HG02973 (cell line): Measurements from ENCODE around the gene ABI1.
A peak's percentile ranks its signal among the peaks of the same experiment; 100 is the strongest.

Experiments used
- ATAC-seq: cut with Tn5 transposase; IDR thresholded peaks from one replicate; pipeline ENCODE4 v1.9.1; 2021; ENCODE audit warnings: moderate library complexity; ENCODE audit not compliant: unreplicated experiment

Gene ABI1

GRCh38 chr10:26776258-26776657 lies 84.5 kb downstream of the ABI1 start:
- no peak for ATAC-seq

GRCh38 chr10:26773633-26774032 lies 87.1 kb downstream of the ABI1 start:
- no peak for ATAC-seq

GRCh38 chr10:26770069-26770468 lies 90.7 kb downstream of the ABI1 start:
- no peak for ATAC-seq

GRCh38 chr10:26765549-26765948 lies 95.2 kb downstream of the ABI1 start:
- ATAC-seq = no peak

- ATAC-seq = no peak
Observed at GRCh38 chr10:26759008-26759407, 101.8 kb downstream of the ABI1 start.

- ATAC-seq = peak; percentile 93
Observed at GRCh38 chr10:26755443-26755903, 105.3 kb downstream of the ABI1 start.

- no peak for ATAC-seq
Observed at GRCh38 chr10:26746061-26746460, 114.7 kb downstream of the ABI1 start.

- ATAC-seq = no peak
Observed at GRCh38 chr10:26743841-26744240, 116.9 kb downstream of the ABI1 start.

- no peak for ATAC-seq
Observed at GRCh38 chr10:26743091-26743490, 117.7 kb downstream of the ABI1 start.

GRCh38 chr10:26741368-26741767 lies 119.4 kb downstream of the ABI1 start:
- no peak for ATAC-seq

- no peak for ATAC-seq
Observed at GRCh38 chr10:26739071-26739631, 121.6 kb downstream of the ABI1 start.

- ATAC-seq = no peak
Observed at GRCh38 chr10:26738301-26738911, 122.4 kb downstream of the ABI1 start.

GRCh38 chr10:26737730-26738129 lies 123.0 kb downstream of the ABI1 start:
- peak; percentile 75 for ATAC-seq

- ATAC-seq = no peak
Observed at GRCh38 chr10:26735435-26735834, 125.3 kb downstream of the ABI1 start.

GRCh38 chr10:26733750-26734568 lies 126.8 kb downstream of the ABI1 start:
- no peak for ATAC-seq

GRCh38 chr10:26730552-26730951 lies 130.2 kb downstream of the ABI1 start:
- ATAC-seq = no peak

- no peak for ATAC-seq
Observed at GRCh38 chr10:26729395-26729794, 131.4 kb downstream of the ABI1 start.

GRCh38 chr10:26728957-26729356 lies 131.8 kb downstream of the ABI1 start:
- no peak for ATAC-seq

GRCh38 chr10:26727005-26727404 lies 133.8 kb downstream of the ABI1 start:
- ATAC-seq = no peak

GRCh38 chr10:26725837-26726727 lies 134.7 kb downstream of the ABI1 start:
- no peak for ATAC-seq

GRCh38 chr10:26723016-26723415 lies 137.7 kb downstream of the ABI1 start:
- ATAC-seq = no peak
